OCI-LY7 (cell line): ENCODE results near the gene TNFRSF12A. TPM values are rescaled to one million over a fixed set of nuclear protein-coding genes. Genes with fewer than 3 reads are reported as not detected.

ENCODE experiments used
- BruUV-seq: library from RNA; stranded (reverse); fragments of 400-500 nt; replicated peaks from 2 replicates; lab custom pipeline; 2021; lab: Mats Ljungman, UMichigan
- CTCF ChIA-PET: fragments of 300-600 bp; sonication (Branson Sonifier 250); formaldehyde crosslinking; loops from one replicate; lab custom pipeline; 2022; ENCODE audit warnings: antibody characterized with exemption; ENCODE audit not compliant: unreplicated experiment; lab: Charles Lee
- POLR2A ChIA-PET: fragments of 300-600 bp; sonication (Branson Sonifier 250); formaldehyde crosslinking; loops from one replicate; lab custom pipeline; 2022; ENCODE audit warnings: antibody characterized with exemption; lab: Charles Lee
- DNase-seq: peaks from one replicate; pipeline ENCODE4 v3.0.0-alpha.2; 2015; ENCODE audit warnings: low spot score
- H2AFZ ChIP-seq: fragments of 200-600 bp; sonication (generic), shearing (Covaris generic); 2 replicates; pipeline ENCODE4 v1.6.1; 2014; ENCODE audit warnings: mild to moderate bottlenecking, antibody characterized with exemption, low read length, moderate library complexity
- H3K27ac ChIP-seq: fragments of 200-600 bp; sonication (generic); 2 replicates; pipeline ENCODE4 v1.5.1; 2014; ENCODE audit warnings: mixed run types, low read depth, mild to moderate bottlenecking, moderate library complexity, low read length, inconsistent platforms; ENCODE audit not compliant: poor library complexity, severe bottlenecking
- H3K36me3 ChIP-seq: fragments of 200-600 bp; sonication (generic); 2 replicates; pipeline ENCODE4 v1.6.1; 2014; ENCODE audit warnings: mild to moderate bottlenecking, antibody characterized with exemption, low read length, moderate library complexity, mixed read lengths; ENCODE audit not compliant: insufficient read depth
- H3K4me1 ChIP-seq: fragments of 200-600 bp; sonication (generic); 2 replicates; pipeline ENCODE4 v1.5.1; 2014; ENCODE audit warnings: mild to moderate bottlenecking, low read length; ENCODE audit not compliant: insufficient read depth, poor library complexity, severe bottlenecking
- H3K4me2 ChIP-seq: fragments of 200-600 bp; sonication (generic); 2 replicates; pipeline ENCODE4 v1.6.1; 2014; ENCODE audit warnings: mild to moderate bottlenecking, low read length
- H3K4me3 ChIP-seq: fragments of 200-600 bp; sonication (generic); 2 replicates; pipeline ENCODE4 v1.5.1; 2014; ENCODE audit warnings: mild to moderate bottlenecking, low read depth, low read length; ENCODE audit not compliant: poor library complexity, severe bottlenecking
- H3K79me2 ChIP-seq: fragments of 200-600 bp; sonication (generic); 2 replicates; pipeline ENCODE4 v1.6.1; 2016; ENCODE audit warnings: low read depth, mild to moderate bottlenecking, low read length, moderate library complexity, mixed read lengths; ENCODE audit not compliant: insufficient read depth
- H3K9me2 ChIP-seq: fragments of 200-600 bp; sonication (generic); 2 replicates; pipeline ENCODE4 v1.6.1; 2016; ENCODE audit warnings: mild to moderate bottlenecking, low read length, mixed read lengths; ENCODE audit not compliant: insufficient read depth
- H3K9me3 ChIP-seq: fragments of 200-600 bp; sonication (generic); 2 replicates; pipeline ENCODE4 v1.6.1; 2014; ENCODE audit warnings: mild to moderate bottlenecking, mixed run types, low read length, mixed read lengths
- H4K20me1 ChIP-seq: fragments of 200-600 bp; sonication (generic); 2 replicates; pipeline ENCODE4 v1.6.1; 2014; ENCODE audit warnings: mild to moderate bottlenecking, antibody characterized with exemption, low read length, moderate library complexity, mixed read lengths; ENCODE audit not compliant: insufficient read depth
- CTCF ChIP-seq: fragments of 200-600 bp; sonication (generic); conservative IDR thresholded peaks from 2 replicates; pipeline ENCODE4 v1.5.1; 2014; ENCODE audit warnings: mild to moderate bottlenecking, antibody characterized with exemption, low read length, moderate library complexity, mixed read lengths
- EZH2phosphoT487 ChIP-seq: fragments of 200-600 bp; sonication (generic); IDR thresholded peaks from 2 replicates; pipeline ENCODE4 v1.6.1; 2018; ENCODE audit warnings: low read depth, borderline replicate concordance, mild to moderate bottlenecking, mixed run types, antibody characterized with exemption, low read length, moderate library complexity, mixed read lengths
- intact Hi-C: fragments of 100-400 bp; cut with micrococcal nuclease; formaldehyde crosslinking; loops from one replicate; pipeline ENCODE4 v1.10.0; 2022; ENCODE audit not compliant: unreplicated experiment
- total RNA-seq, 2 experiments: library from RNA; depleted of rRNA in 1 of 2; stranded (reverse); fragments of >200 nt in 1 of 2; shearing (Covaris generic) in 1 of 2; gene quantifications; 2 replicates each; pipeline ENCODE4 v1.2.3, GENCODE V29; 2014 to 2022

Gene TNFRSF12A
- total RNA-seq, 2 experiments from 2014 or later: 1.9 to 4.9 TPM

- POLR2A ChIA-PET: no interaction called here
- CTCF ChIA-PET: no interaction called here
- Histone ChIP-seq H4K20me1 (no peaks in the 10 kb centered on the region), H3K36me3 (no peaks in the 10 kb centered on the region), H3K79me2 (no peaks in the 10 kb centered on the region), H3K9me2 (no peaks in the 10 kb centered on the region), H2AFZ (no peak overlapping the region), H3K4me1 (peaks cover 13% of the 10 kb centered on the region), H3K9me3 (no peaks in the 10 kb centered on the region), H3K4me3 (no peak overlapping the region), H3K27ac (no peak overlapping the region), H3K4me2 (no peak overlapping the region)
- intact Hi-C loops: no loop called here
- DNase-seq: no peak
- no peak for TF ChIP-seq EZH2phosphoT487
- TF ChIP-seq CTCF: no peak
- BruUV-seq: no TSS peak
Measured at GRCh38 chr16:2987833-2988232, 32.3 kb upstream of the TNFRSF12A start.

- Histone ChIP-seq H3K36me3 (no peaks in the 10 kb centered on the region), H3K79me2 (no peaks in the 10 kb centered on the region), H3K4me2 (no peak overlapping the region), H3K9me3 (no peaks in the 10 kb centered on the region), H3K27ac (no peak overlapping the region), H2AFZ (no peak overlapping the region), H4K20me1 (no peaks in the 10 kb centered on the region), H3K9me2 (no peaks in the 10 kb centered on the region), H3K4me1 (peaks cover 6% of the 10 kb centered on the region), H3K4me3 (no peak overlapping the region)
- TF ChIP-seq CTCF: no peak
- no peak for TF ChIP-seq EZH2phosphoT487
- CTCF ChIA-PET: no interaction called here
- no peak for DNase-seq
- intact Hi-C loops: no loop called here
- no TSS peak for BruUV-seq
- POLR2A ChIA-PET: no interaction called here
Measured at GRCh38 chr16:2988590-2989099, 31.5 kb upstream of the TNFRSF12A start.

GRCh38 chr16:2990891-2991290 is 29.3 kb upstream of the TNFRSF12A start:
- Histone ChIP-seq H3K27ac (no peak overlapping the region), H3K9me2 (no peaks in the 10 kb centered on the region), H3K9me3 (no peaks in the 10 kb centered on the region), H4K20me1 (no peaks in the 10 kb centered on the region), H3K79me2 (no peaks in the 10 kb centered on the region), H3K36me3 (no peaks in the 10 kb centered on the region), H3K4me2 (no peak overlapping the region), H3K4me3 (no peak overlapping the region), H2AFZ (no peak overlapping the region), H3K4me1 (no peaks in the 10 kb centered on the region)
- no TSS peak for BruUV-seq
- intact Hi-C loops: no loop called here
- TF ChIP-seq CTCF (no peak), EZH2phosphoT487 (no peak)
- ChIA-PET POLR2A (no interaction called here), CTCF (no interaction called here)
- DNase-seq: no peak
